NCI-H510A (cell line): ENCODE data around the gene SLC25A1.
A peak's percentile ranks its signal among the peaks of the same experiment; 100 is the strongest.

Experiments
- DNase-seq: peaks from one replicate; lab custom pipeline; 2025; lab: John Stamatoyannopoulos, UW

Gene SLC25A1

GRCh38 chr22:19180740-19181410, 2.3 kb upstream of the SLC25A1 start:
- DNase-seq, result no peak

GRCh38 chr22:19180234-19180633, 1.7 kb upstream of the SLC25A1 start:
- DNase-seq, result no peak

- no peak for DNase-seq
Observed at GRCh38 chr22:19179497-19180048, 1.0 kb upstream of the SLC25A1 start.

GRCh38 chr22:19178065-19178656, 375 bp downstream of the SLC25A1 start:
- DNase-seq, result no peak

- DNase-seq, result no peak
Observed at GRCh38 chr22:19177164-19178064, 1.1 kb downstream of the SLC25A1 start.

GRCh38 chr22:19176732-19177131, 1.8 kb downstream of the SLC25A1 start:
- DNase-seq, result no peak

- no peak for DNase-seq
Observed at GRCh38 chr22:19176175-19176643, 2.3 kb downstream of the SLC25A1 start.

GRCh38 chr22:19175602-19176174, 2.8 kb downstream of the SLC25A1 start:
- DNase-seq, result no peak

- no peak for DNase-seq
Observed at GRCh38 chr22:19175026-19175601, 3.4 kb downstream of the SLC25A1 start.

- DNase-seq, result no peak
Observed at GRCh38 chr22:19174106-19175025, 4.2 kb downstream of the SLC25A1 start.

- no peak for DNase-seq
Observed at GRCh38 chr22:19173047-19174035, 5.2 kb downstream of the SLC25A1 start.

GRCh38 chr22:19172213-19173046, 6.1 kb downstream of the SLC25A1 start:
- DNase-seq, result no peak

GRCh38 chr22:19169947-19170318, 8.6 kb downstream of the SLC25A1 start:
- DNase-seq, result no peak

GRCh38 chr22:19169002-19169946, 9.3 kb downstream of the SLC25A1 start:
- no peak for DNase-seq

- DNase-seq, result peak; percentile 43
Observed at GRCh38 chr22:19168088-19168890, 10.2 kb downstream of the SLC25A1 start.

- no peak for DNase-seq
Observed at GRCh38 chr22:19167106-19167869, 11.2 kb downstream of the SLC25A1 start.
